HFFc6 (cell line): ENCODE data around the gene CLEC4G. TPM values are rescaled to one million over a fixed set of nuclear protein-coding genes. Genes with fewer than 3 reads are reported as not detected.

Source experiments
- DNase-seq: peaks from one replicate; pipeline ENCODE4 v3.0.0-alpha.2; 2018
- H3K27ac Mint-ChIP-seq: 2 replicates; pipeline ENCODE4 v1.8.0; 2020; ENCODE audit warnings: mild to moderate bottlenecking, mixed read lengths
- H3K27me3 Mint-ChIP-seq: 2 replicates; pipeline ENCODE4 v1.8.0; 2021; ENCODE audit warnings: mild to moderate bottlenecking, moderate library complexity, mixed read lengths; ENCODE audit not compliant: insufficient read depth
- H3K36me3 Mint-ChIP-seq: 2 replicates; pipeline ENCODE4 v1.8.0; 2021; ENCODE audit warnings: low read depth, mixed read lengths
- H3K4me1 Mint-ChIP-seq: 2 replicates; pipeline ENCODE4 v1.8.0; 2020; ENCODE audit warnings: low read depth, mixed read lengths
- H3K4me3 Mint-ChIP-seq: 2 replicates; pipeline ENCODE4 v1.8.0; 2020; ENCODE audit warnings: mild to moderate bottlenecking, moderate library complexity, mixed read lengths
- H3K9me3 Mint-ChIP-seq: 2 replicates; pipeline ENCODE4 v1.8.0; 2020; ENCODE audit warnings: mild to moderate bottlenecking, mixed read lengths
- total RNA-seq, 6 experiments: library from RNA; stranded (reverse); fragmentation: NEBNext Ultra II Directional; extraction: Animal tissue kit (Norgen Biotek cat#: 25700); gene quantifications; 2 replicates in 1 of 6; 3 replicates in 5 of 6; pipeline ENCODE4 v1.2.3, GENCODE V29; 2021
- TF ChIP-seq, protein P1 (sequence below): fragments of 200-600 bp; sonication (generic); IDR thresholded peaks from 2 replicates; pipeline ENCODE4 v1.5.0; 2021; ENCODE audit warnings: antibody characterized with exemption, mild to moderate bottlenecking

The CLEC4G gene
- total RNA-seq, 6 experiments from 2014 or later: not detected

DNA sequence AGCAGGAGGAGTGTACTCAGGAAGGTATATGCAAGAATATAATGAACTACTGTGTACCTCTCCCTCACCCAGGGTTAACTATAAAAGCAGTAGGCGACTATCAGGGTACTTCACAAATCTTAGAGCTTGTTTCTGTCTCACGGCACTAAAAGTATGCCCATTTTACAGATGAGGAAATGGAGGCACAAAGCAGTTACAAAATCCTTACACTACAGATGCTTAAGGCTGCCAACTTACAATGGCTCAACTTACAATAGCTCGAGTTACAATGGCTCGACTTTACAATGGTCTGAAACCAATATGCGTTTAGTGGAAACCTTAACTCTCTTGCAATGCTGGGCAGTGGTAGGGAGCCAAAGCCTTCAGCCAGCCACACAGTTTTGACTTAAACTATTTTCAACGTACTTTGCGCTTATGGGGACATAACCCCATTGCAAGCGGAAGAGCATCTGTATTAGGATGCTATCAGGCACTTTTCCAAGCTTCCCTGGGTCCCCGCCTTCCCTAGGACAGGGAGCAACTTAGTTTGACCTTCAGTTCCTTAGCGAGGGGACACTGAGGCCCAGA is 34.1 kb downstream of the CLEC4G start:
- TF ChIP-seq, protein P1, sequence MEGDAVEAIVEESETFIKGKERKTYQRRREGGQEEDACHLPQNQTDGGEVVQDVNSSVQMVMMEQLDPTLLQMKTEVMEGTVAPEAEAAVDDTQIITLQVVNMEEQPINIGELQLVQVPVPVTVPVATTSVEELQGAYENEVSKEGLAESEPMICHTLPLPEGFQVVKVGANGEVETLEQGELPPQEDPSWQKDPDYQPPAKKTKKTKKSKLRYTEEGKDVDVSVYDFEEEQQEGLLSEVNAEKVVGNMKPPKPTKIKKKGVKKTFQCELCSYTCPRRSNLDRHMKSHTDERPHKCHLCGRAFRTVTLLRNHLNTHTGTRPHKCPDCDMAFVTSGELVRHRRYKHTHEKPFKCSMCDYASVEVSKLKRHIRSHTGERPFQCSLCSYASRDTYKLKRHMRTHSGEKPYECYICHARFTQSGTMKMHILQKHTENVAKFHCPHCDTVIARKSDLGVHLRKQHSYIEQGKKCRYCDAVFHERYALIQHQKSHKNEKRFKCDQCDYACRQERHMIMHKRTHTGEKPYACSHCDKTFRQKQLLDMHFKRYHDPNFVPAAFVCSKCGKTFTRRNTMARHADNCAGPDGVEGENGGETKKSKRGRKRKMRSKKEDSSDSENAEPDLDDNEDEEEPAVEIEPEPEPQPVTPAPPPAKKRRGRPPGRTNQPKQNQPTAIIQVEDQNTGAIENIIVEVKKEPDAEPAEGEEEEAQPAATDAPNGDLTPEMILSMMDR: no peak
- no peak overlapping the region for H3K4me3 Mint-ChIP-seq
- H3K36me3 Mint-ChIP-seq: no peaks in the 10 kb centered on the region
- H3K27ac Mint-ChIP-seq: no peak overlapping the region
- H3K27me3 Mint-ChIP-seq: peaks cover 15% of the 10 kb centered on the region
- no peak for DNase-seq
- H3K4me1 Mint-ChIP-seq: no peaks in the 10 kb centered on the region
- H3K9me3 Mint-ChIP-seq: no peaks in the 10 kb centered on the region

DNA sequence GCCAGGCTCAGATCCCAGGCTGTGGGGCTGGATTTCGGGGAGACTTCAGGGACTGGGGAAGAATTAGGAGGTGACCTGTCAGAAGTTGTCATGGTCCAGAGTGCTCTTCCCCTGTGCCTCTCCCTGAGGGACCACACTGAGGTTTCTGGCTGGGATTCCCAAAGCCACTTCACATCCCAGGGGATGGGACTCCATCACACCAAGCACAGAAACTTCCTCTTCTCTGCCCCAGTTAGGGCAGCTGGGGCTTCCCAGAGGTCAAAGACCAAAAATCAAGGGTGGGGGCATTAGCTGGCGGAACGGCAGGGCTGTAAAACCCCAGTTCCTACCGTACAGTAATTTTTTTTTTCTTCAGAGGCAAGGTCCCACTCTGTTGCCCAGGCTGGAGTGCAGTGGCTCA is 37.4 kb downstream of the CLEC4G start:
- no peak for DNase-seq
- TF ChIP-seq, protein P1: no peak
- peaks cover 14% of the 10 kb centered on the region for H3K27me3 Mint-ChIP-seq
- H3K4me1 Mint-ChIP-seq: no peaks in the 10 kb centered on the region
- no peak overlapping the region for H3K27ac Mint-ChIP-seq
- no peaks in the 10 kb centered on the region for H3K36me3 Mint-ChIP-seq
- H3K4me3 Mint-ChIP-seq: no peak overlapping the region
- no peaks in the 10 kb centered on the region for H3K9me3 Mint-ChIP-seq

GRCh38 chr19:7692417-7693088 is 39.4 kb downstream of the CLEC4G start:
- TF ChIP-seq, protein P1: no peak
- Mint-ChIP-seq H3K27ac (no peak overlapping the region), H3K27me3 (peaks cover 11% of the 10 kb centered on the region), H3K9me3 (no peaks in the 10 kb centered on the region), H3K36me3 (no peaks in the 10 kb centered on the region), H3K4me3 (no peak overlapping the region), H3K4me1 (no peaks in the 10 kb centered on the region)
- no peak for DNase-seq

GRCh38 chr19:7691497-7691896 is 40.4 kb downstream of the CLEC4G start:
- TF ChIP-seq, protein P1: no peak
- Mint-ChIP-seq H3K4me3 (no peak overlapping the region), H3K9me3 (no peaks in the 10 kb centered on the region), H3K27me3 (peaks cover 3% of the 10 kb centered on the region), H3K36me3 (no peaks in the 10 kb centered on the region), H3K27ac (no peak overlapping the region), H3K4me1 (no peaks in the 10 kb centered on the region)
- DNase-seq: no peak

GRCh38 chr19:7690779-7691258 is 41.1 kb downstream of the CLEC4G start:
- Mint-ChIP-seq H3K4me1 (peaks cover under 1% of the 10 kb centered on the region; the same call in 1 of the 2 replicates), H3K27ac (no peak overlapping the region), H3K9me3 (no peaks in the 10 kb centered on the region), H3K4me3 (no peak overlapping the region), H3K36me3 (no peaks in the 10 kb centered on the region), H3K27me3 (peaks cover 3% of the 10 kb centered on the region)
- no peak for DNase-seq
- TF ChIP-seq, protein P1: no peak
